Activated CD8-positive, alpha-beta memory T cell treated with anti-CD3 and anti-CD28 coated beads, Interleukin-2, amount 50 U/mL, for 24 hours (primary cell): ENCODE results near the gene OR4D2.
"Not testable (repeated sequence)": the region's sequence is repeated elsewhere in the genome, so short reads cannot be mapped to it uniquely, and the experiment has no call there.

Source experiments
- DNase-seq: peaks from one replicate; pipeline ENCODE4 v3.0.0-alpha.2; 2020; ENCODE audit errors: extremely low read depth

OR4D2 gene

DNA sequence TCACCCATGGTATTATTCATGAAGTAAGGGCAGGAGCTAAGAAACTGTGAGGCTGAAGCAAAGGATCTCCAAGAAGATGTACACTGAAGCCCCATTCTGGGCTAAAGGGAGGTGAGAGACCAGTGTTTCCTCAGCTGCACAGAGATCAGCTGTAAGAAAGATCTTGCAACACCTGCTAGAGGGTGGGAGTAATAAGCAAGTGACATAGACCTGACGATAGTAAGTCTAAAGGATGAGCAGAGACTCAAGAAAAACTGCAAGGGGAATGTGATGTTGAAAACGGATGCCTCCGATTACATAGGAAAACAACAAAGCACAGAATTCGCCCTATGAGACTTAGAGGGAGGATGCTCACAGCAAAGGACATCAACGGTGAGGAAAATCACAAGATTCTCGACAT lies at the start of gene OR4D2:
TSS of gene OR4D2 (plus strand) at position 301 of the 400 bp plus-strand sequence. CDS start 2,674 bp downstream, outside the sequence.
- no peak for DNase-seq

DNA sequence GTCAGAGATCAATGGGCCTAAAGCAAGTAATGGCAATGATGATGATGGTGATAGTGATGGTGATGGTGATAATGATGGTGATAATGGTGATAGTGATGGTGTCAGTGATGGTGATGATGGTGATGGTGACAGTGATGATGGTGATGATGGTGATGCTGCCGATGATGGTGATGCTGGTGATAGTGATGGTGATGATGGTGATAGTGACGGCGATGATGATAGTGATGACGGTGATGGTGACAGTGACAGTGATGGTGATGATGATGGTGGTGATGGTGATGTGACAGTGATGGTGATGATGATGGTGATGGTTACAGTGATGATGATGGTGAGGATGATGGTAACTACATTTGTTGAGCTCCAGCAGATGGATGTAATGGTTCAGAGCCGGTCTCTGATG lies 49.4 kb upstream of the OR4D2 start:
- DNase-seq: no peak

DNA sequence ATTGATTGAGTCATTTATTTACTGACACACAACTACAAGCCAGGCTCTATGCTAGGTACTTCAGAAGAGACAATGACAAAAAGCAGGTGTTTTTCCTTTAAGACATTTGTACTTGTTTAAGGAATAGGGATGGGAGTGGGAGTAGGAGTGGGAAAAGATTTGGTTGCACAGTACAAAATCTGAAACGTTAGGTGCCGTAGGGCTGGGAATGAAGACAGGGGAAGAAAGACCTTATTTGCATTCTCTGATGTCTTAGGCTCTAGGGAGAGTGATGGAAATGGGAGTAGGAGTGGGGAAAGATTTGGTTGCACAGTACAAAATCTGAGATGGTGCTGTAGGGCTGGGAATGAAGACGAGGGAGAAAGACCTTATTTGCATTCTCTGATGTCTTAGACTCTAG lies 47.3 kb upstream of the OR4D2 start:
- DNase-seq: no peak

DNA sequence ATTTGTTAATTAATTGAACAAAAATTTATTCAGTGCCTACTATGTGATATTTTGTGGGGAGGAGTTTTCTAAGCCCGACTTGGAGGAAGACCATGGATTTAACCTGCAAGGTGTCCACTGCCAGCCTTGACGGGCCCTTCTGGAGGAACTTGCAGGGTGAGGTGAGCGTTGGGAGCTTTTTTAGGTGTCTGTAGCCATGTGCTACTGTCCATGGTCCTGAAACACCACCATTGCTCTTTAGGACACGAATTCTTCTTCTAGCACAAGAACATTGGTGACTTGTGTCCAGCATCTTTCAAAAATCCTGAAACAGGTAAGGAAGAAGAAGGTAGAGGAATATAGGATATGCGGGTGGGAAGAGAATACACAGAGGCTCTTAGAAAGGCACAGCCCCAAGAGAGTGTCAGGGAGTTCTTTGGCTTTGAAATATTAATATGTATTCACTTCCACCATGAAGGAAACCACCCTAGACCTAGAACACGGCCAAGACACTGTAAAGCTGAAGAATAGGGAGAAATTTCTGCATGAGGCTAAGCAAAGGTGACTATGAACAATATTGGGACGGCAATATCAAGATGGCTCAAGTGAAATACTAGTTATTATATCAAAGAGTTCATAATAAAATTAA lies 46.5 kb upstream of the OR4D2 start:
- no peak for DNase-seq

DNA sequence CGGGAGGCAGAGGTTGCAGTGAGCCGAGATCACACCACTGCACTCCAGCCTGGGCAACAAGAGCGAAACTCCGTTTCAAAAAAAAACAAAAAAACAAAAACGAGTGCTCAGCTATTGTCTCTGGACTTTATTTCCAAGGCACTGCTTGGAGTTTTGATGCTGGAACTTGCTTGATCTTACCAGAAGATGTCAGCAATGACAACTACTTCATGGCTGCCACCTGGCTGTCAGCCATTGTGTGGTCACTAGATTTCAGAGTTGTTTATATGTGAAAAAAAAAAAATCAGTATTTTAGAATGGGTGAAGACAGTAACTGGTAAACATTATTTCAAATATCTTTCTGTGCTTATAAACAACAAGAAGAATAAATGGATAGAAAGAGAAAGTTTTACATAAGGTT lies 44.9 kb upstream of the OR4D2 start:
- DNase-seq: no peak

DNA sequence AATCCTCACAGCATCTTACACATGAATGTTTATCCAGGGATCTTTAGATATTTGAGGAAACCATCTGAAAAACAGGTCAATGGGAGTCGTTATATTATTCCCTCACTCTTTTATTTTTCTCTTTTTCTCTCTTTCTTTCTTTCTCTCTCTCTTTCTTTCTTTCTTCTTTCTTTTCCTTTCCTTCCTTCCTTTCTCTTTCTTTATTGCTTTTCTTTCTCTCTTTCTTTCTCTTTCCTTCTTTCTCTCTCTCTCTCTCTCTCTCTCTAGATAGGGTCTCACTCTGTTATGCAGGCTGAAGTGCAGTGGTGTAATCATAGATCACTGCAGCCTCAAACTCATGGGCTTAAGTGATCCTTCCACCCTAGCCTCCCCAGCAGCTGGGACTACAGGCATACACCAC lies 38.9 kb upstream of the OR4D2 start:
- DNase-seq: no peak

DNA sequence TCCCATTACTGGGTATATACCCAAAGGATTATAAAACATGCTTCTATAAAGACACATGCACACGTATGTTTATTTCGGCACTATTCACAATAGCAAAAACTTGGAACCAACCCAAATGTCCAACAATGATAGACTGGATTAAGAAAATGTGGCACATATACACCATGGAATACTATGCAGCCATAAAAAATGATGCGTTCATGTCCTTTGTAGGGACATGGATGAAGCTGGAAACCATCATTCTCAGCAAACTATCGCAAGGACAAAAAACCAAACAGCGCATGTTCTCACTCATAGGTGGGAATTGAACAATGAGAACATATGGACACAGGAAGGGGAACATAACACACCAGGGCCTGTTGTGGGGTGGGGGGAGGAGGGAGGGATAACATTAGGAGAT lies 34.1 kb upstream of the OR4D2 start:
- DNase-seq: not testable (repeated sequence)

DNA sequence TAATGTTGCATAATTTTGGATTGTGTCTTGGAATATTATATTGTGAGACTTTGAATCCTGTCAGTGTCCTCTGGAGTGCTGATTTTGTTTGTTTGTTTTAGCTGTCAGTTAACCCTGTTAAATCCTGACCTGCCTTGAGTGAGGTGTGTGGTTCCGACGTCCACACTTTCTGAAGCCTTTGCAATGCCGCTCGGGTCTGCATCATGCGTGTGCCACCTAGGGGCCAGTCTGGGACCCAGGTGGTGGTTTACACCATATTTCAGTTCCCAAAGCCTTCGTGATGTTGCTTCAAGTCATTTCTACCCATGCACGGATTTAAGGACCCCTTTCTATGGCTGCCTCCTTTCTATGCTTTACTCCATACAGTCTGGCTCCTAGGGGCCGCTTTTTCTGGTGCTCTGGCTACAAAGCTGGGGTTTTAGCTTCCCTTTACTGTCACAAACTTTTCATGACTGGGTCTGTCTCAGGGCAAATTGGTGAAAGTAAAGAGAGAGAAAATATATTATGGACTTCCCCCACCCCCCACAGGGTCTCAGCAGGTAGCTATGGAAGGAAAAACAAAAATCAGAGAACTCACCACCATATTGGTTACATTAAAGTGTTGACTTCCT lies 30.0 kb upstream of the OR4D2 start:
- DNase-seq: no peak

DNA sequence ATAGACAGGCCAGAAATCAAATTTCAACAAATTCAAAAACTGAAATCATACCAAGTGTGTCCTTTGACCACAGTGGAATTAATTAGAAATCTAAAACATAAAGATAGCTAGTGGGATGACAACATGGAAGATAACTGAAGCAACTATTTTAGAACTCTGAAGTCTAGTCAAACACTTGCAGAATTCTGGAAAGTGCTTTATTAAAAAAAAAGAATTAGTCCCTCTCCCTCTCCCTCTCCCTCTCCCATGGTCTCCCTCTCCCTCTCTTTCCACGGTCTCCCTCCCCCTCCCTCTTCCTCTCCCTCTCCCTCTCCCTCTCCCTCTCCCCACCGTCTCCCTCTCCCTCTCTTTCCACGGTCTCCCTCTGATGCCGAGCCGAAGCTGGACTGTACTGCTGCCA lies 25.3 kb upstream of the OR4D2 start:
- no peak for DNase-seq

DNA sequence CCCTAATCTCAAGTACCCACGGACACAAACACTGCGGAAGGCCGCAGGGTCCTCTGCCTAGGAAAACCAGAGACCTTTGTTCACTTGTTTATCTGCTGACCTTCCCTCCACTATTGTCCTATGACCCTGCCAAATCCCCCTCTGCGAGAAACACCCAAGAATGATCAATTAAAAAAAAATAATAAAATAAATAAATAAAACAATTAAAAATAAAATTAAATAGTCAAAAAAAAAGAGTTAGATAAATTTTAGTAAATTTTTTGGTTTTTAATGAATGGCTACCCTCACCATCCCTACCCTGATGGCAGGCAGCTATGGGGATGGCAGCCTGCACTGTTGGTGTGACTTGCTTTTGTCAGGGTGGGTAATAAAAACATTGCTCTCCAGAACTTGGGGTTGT lies 23.4 kb upstream of the OR4D2 start:
- DNase-seq: not testable (repeated sequence)

DNA sequence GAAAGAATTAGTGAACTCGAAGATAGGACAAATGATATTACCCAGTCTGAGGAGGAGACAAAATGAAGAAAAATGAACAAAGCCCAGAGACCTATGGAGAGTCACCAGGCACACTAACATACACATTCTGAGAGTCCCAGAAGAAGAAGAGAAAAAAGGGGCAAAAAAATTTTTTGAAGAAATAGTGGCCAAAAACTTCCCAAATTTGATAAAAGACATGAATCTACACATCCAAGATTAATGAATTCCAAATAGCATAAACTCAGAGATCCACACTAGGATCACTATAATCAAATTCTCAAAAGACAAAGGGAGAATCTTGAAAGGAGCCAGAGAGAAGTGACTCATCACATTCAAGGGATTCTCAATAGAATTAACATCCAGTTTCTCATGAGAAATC lies 22.0 kb upstream of the OR4D2 start:
- no peak for DNase-seq

DNA sequence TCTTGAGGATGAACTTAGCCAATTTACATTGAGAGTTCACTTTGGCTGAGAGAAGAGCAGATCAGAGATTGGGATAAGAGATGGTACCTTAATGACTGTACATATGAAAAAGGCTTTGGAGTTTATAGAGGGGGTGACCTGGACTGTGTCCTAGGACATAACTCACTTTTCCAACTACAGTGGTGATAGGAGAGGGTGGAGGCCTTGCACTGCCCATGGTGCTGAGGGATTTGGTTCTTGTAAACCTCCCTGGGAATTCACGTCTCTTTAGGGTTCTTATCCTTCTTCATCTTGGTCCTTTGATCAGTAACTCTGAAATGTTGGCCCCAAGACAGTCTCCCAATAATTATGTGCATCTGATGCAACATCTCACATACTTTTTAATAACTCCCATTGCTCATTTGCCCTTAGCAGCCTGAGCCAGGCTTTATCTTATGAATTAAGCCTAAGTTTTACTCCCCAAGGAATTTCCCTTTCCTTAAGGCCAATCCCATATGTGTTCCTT lies 18.8 kb upstream of the OR4D2 start, which contains the start of gene OR4D1:
TSS of gene OR4D1 (plus strand) at position 455 of the 505 bp plus-strand sequence. CDS start 6,770 bp downstream, outside the sequence.
- no peak for DNase-seq

DNA sequence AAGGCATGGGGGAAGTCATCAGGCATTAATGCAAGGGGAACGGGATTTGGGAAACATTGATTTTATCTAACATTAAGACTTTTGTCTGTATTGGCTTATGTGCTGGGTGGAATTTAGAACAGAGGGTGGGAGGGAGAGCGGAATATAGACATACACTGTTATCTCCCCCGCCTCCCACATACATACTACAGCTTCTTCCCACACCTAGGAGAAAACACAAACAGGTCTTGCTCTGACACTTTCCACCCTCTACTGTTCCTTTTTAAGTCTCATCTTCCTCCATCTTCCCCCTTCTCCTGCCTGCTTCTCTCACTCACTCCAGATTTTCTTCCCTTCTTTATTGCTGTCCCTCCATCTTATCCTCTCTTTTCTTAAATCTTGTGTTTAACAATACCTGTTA lies 18.2 kb upstream of the OR4D2 start:
- no peak for DNase-seq

DNA sequence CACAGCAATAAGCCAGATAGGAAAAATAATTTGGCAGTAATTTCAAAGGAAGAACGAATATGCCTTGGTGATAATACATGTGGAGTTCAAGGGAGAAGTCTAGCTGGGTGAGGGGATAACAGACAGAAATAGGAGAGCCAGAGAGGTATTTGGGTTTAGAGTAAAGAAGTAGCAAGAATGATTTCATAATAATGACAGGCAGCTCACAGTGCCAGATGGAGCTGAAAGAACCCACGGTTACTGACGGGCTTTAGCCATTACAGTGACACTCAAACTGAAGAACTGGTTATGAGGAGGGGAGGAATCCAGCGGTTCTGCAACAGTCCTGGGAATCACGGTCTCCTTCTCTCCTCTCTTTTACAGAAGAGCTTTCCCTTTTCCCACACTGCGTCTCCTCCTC lies 16.4 kb upstream of the OR4D2 start:
- no peak for DNase-seq

DNA sequence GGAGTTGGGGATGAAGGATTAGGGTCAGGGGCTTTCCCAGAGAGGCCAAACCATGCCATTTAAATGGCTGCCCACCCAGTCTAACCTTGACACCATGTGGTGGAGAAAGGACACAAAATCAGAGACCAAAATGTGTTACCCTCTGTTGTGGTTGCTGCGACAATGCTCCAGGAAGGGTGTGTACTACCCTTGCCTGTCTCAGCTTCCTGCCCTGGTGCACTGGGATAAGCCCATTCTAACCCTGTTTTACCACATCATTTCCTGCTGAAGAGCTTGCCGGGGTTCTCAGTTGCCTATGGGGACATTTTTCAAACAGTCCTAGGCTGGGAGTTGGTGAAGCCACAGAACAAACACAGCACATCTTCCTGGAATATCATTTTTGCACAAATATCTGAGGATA lies 13.7 kb upstream of the OR4D2 start:
- no peak for DNase-seq

DNA sequence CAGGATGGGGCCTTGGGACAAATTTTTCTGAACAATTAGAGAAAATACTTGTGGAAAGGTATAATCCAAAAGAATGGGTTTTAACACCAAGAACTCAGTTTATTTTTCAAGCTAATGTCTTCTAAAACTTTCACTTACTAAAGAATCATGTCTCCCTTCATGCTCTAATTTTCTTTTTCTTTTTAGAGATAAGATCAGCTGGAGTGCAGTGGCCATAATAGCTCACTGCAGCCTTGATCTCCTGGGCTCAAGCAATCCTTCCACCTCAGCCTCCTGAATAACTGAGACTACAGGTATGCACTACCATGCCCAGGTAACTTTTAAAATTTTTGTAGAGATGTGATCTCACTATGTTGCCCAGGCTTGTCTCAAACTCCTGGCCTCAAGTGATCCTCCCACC lies 13.1 kb upstream of the OR4D2 start:
- no peak for DNase-seq

DNA sequence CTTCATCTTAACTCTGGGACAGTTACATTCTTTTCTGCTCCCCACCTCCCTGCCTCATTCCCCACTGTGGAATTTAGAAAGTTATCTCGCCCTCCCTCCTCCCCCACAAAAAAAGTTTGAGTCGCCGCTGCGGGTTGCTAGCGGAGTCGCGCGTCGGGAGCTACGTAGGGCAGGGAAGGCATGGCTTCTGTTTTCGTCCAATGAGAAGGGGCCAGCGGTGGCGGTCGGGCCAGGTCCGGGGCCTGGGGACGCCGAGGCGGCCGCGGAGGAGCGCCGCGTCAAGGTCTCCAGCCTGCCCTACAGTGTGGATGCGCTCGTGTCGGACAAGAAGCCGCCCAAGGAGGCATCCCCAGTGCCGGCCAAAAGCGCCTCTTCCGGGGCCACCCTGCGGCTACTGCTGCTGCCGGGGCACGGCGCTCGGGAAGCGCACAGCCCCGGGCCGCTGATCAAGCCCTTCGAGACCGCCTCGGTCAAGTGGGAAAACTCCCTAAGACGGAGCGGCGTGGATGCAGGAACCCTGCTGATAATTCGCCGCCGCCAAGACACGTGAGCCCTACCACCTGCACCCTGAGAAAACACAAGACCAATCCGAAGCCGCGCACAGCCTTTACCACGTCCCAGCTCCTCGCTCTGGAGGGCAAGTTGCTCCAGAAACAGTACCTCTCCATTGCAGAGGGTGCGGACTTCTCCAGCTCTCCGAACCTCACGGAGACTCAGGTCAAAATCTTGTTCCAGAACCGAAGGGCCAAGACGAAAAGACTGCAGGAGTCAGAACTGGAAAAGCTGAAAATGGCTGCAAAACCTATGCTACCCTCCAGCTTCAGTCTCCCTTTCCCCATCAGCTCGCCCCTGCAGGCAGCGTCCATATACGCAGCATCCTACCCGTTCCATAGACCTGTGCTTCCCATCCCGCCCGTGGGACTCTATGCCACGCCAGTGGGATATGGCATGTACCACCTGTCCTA lies 9.7 kb upstream of the OR4D2 start:
- DNase-seq: no peak

DNA sequence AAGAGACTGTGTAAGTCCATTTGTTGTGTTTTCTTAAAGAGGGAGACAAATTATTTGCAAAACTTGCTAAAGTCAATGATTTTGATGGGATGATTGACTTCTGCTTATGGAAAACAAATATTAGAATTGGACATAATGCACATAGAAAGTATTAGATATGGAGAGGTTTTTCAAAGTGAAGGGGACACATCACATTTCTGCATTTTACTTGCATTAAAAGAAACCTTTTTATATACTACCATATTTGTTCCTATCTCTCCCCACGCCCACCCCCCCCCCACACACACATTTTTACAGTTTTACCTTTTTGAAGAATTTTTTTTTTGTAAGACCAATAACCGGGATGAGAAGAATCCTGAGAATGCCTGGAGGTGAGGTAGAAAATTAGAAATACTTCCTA lies 8.6 kb upstream of the OR4D2 start:
- DNase-seq: no peak

DNA sequence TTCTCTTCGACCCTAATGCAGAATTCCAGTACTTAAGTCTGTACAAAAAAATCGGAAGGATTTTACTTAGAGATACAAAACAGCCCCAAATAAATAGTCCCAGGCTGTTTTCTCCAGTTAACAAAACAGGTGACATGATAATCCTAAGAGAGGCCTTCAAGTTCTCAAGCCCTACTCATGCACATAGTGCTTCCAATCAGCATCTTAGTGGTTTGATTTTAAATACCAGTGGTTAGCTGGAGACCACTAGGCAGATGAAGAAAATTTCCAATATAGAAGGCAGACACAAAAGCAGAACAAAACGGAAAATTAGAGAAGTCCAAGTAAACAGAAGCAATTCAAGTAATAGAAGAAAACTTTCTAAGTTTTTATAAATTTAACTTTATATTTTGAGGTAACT lies 5.2 kb upstream of the OR4D2 start:
- no peak for DNase-seq

DNA sequence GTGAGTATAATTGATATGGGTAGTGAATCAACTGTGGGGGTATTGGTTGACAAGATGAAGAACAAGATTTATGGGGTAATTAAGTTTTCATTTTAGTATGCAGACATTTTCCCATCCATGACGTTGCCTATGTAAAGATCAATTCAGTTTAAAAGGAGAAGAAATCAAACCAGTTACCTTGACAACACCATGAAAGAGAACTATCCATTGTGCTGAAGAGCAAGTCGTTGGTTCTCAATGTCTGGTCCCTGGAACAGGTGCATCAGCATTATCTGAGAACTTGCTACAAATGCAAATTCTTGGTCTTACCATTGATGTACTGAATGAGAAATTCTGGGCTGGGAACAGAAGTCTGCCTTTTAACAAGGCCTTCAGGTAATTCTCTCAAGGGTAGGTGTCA lies 801 bp upstream of the OR4D2 start:
- no peak for DNase-seq

DNA sequence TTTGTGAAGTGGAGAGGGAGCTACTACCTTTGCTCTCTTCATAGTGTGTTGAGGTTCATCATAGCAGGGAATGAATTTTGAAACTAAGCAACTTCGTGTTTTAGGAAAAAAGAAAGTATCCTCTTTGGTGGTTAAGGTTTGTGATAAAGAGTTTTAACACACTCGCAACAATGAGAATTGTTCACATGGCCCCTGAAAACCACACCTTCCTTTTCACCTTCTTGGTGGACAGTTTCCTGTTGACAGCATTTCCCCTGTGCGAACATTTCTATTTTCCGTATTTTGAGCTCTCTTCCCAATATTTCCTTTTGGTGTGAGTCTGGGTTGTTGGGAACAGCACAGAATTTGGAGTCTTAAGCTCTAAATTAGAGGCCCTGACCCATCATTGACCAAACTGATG lies 3.8 kb downstream of the OR4D2 start:
- no peak for DNase-seq

DNA sequence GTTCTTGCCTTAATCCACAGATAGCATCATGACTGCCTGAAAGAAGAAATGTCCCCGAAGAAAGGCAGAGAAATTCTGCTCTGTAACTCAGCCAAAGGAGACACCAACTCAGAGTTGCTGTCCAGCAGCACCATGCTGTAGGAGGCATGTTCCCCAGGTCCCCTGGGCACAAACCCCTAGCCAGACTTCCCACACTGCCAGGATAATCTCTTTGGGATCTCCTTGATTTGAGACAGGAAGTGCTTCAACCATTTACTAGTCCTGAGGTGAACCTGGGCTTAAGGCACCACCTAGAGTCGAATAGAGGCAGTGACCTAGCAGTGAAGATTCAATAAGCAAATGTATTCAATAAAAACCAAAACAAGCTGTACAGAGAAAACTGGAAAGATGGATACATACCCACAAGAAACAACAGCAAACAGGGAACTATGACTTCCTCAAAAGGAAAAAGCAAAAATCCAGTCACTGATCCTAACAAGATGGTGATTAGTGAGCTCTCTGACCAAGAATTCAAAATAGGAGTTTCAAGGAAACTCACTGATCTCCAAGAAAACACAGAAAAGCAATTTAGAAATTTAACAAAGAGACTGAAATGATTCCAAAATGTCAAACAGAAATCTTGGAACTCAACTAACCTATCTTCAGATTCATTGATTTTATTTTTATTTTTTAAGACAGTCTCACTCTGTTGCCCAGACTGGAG lies 5.7 kb downstream of the OR4D2 start:
- no peak for DNase-seq
